HL-60 (cell line): Measurements from ENCODE around the gene NANP.
"Not testable (repeated sequence)": the region's sequence is repeated elsewhere in the genome, so short reads cannot be mapped to it uniquely, and the experiment has no call there.

Experiments
- DNase-seq, 2 experiments: peaks; one replicate each; pipeline ENCODE4 v3.0.0-alpha.2; 2010 to 2020; ENCODE audit warnings: low read depth in 1 of 2, low spot score in 1 of 2
- H3K27ac ChIP-seq: fragments of 250-450 bp; sonication (Bioruptor Pico); replicated peaks from 2 replicates; pipeline ENCODE4 v1.5.1; 2020; ENCODE audit warnings: mild to moderate bottlenecking, moderate library complexity
- H3K27me3 ChIP-seq: fragments of 250-450 bp; sonication (Bioruptor Pico); 2 replicates; pipeline ENCODE4 v1.5.1; 2021; ENCODE audit warnings: mild to moderate bottlenecking, moderate library complexity; ENCODE audit not compliant: insufficient read depth, poor library complexity, severe bottlenecking
- H3K4me3 ChIP-seq: replicated peaks from 2 replicates; pipeline ENCODE4 v1.5.1; 2011; ENCODE audit warnings: mild to moderate bottlenecking, control low read depth, low read length; ENCODE audit not compliant: insufficient read depth
- GABPA ChIP-seq: IDR thresholded peaks from 2 replicates; pipeline ENCODE4 v1.6.1; 2012; ENCODE audit warnings: low read depth
- POLR2AphosphoS5 ChIP-seq: IDR thresholded peaks from 2 replicates; pipeline ENCODE4 v1.6.1; 2012; ENCODE audit warnings: low read depth
- SPI1 ChIP-seq: IDR thresholded peaks from 2 replicates; pipeline ENCODE4 v1.6.1; 2012; ENCODE audit warnings: low read depth, mild to moderate bottlenecking, borderline replicate concordance
- TF ChIP-seq, protein P1 (sequence below): IDR thresholded peaks from 2 replicates; pipeline ENCODE4 v1.6.1; 2012; ENCODE audit warnings: low read depth; ENCODE audit not compliant: insufficient replicate concordance
- TF ChIP-seq, protein P2 (sequence below): IDR thresholded peaks from one replicate; pipeline ENCODE4 v1.5.1; 2011; ENCODE audit warnings: low read length, control low read depth, inconsistent platforms; ENCODE audit not compliant: insufficient read depth

NANP gene

DNA sequence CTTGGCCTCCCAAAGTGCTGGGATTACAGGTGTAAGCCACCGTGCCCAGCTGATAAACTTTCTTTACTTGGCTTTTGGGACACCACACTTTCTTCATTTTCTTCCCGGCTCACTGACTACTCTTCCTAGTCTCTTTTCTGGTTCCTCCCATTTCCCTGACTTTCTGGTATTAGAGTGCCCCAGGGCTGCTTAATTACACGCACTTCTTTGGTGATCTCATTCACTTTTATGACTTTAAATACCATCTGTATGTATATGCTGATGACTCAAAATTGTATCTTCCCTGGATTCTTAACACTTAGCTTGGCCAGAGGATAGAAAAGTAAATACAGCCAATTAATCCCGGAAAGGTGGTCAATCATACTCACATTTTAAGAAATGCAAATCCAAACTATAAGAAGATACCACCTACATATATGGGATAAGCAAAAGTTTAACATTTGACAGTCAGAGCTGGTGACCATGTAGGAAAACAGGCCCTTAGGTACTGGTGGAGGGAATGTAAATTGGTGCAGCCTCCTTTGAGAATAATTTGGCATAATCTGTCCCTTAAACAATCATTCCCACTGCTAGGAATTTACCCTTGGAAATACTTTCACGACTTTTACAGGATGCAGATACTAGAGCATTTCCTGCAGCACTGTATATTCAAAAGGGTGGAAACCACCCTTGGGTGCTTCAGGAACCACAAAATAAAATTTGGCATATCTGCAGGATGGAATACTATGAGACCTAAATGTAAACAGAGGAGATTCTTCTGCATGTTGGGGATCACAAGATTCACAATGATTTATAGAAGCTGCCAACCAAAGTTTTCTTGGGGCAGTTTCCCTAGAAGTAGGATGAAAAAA lies 9.4 kb upstream of the NANP start:
- TF ChIP-seq, protein P1, sequence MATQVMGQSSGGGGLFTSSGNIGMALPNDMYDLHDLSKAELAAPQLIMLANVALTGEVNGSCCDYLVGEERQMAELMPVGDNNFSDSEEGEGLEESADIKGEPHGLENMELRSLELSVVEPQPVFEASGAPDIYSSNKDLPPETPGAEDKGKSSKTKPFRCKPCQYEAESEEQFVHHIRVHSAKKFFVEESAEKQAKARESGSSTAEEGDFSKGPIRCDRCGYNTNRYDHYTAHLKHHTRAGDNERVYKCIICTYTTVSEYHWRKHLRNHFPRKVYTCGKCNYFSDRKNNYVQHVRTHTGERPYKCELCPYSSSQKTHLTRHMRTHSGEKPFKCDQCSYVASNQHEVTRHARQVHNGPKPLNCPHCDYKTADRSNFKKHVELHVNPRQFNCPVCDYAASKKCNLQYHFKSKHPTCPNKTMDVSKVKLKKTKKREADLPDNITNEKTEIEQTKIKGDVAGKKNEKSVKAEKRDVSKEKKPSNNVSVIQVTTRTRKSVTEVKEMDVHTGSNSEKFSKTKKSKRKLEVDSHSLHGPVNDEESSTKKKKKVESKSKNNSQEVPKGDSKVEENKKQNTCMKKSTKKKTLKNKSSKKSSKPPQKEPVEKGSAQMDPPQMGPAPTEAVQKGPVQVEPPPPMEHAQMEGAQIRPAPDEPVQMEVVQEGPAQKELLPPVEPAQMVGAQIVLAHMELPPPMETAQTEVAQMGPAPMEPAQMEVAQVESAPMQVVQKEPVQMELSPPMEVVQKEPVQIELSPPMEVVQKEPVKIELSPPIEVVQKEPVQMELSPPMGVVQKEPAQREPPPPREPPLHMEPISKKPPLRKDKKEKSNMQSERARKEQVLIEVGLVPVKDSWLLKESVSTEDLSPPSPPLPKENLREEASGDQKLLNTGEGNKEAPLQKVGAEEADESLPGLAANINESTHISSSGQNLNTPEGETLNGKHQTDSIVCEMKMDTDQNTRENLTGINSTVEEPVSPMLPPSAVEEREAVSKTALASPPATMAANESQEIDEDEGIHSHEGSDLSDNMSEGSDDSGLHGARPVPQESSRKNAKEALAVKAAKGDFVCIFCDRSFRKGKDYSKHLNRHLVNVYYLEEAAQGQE, result no peak
- no peak for TF ChIP-seq SPI1
- TF ChIP-seq GABPA, result no peak
- TF ChIP-seq POLR2AphosphoS5, result no peak
- TF ChIP-seq, protein P2, sequence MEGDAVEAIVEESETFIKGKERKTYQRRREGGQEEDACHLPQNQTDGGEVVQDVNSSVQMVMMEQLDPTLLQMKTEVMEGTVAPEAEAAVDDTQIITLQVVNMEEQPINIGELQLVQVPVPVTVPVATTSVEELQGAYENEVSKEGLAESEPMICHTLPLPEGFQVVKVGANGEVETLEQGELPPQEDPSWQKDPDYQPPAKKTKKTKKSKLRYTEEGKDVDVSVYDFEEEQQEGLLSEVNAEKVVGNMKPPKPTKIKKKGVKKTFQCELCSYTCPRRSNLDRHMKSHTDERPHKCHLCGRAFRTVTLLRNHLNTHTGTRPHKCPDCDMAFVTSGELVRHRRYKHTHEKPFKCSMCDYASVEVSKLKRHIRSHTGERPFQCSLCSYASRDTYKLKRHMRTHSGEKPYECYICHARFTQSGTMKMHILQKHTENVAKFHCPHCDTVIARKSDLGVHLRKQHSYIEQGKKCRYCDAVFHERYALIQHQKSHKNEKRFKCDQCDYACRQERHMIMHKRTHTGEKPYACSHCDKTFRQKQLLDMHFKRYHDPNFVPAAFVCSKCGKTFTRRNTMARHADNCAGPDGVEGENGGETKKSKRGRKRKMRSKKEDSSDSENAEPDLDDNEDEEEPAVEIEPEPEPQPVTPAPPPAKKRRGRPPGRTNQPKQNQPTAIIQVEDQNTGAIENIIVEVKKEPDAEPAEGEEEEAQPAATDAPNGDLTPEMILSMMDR, result no peak
- no peaks in the 10 kb centered on the region for H3K27me3 ChIP-seq
- no peak for DNase-seq
- H3K4me3 ChIP-seq, result no peak overlapping the region
- H3K27ac ChIP-seq, result no peak overlapping the region

DNA sequence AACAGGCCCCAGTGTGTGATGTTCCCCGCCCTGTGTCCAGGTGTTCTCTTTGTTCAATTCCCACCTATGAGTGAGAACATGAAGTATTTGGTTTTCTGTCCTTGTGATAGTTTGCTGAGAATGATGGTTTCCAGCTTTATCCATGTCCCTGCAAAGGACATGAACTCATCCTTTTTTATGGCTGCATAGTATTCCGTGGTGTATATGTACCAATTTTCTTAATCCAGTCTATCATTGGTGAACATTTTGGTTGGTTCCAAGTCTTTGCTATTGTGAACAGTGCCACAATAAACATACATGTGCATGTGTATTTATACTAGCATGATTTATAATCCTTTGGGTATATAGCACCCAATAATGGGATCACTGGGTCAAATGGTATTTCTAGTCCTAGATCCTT lies 6.8 kb upstream of the NANP start:
- not testable (repeated sequence) for H3K27ac ChIP-seq, H3K4me3 ChIP-seq, H3K27me3 ChIP-seq, DNase-seq

DNA sequence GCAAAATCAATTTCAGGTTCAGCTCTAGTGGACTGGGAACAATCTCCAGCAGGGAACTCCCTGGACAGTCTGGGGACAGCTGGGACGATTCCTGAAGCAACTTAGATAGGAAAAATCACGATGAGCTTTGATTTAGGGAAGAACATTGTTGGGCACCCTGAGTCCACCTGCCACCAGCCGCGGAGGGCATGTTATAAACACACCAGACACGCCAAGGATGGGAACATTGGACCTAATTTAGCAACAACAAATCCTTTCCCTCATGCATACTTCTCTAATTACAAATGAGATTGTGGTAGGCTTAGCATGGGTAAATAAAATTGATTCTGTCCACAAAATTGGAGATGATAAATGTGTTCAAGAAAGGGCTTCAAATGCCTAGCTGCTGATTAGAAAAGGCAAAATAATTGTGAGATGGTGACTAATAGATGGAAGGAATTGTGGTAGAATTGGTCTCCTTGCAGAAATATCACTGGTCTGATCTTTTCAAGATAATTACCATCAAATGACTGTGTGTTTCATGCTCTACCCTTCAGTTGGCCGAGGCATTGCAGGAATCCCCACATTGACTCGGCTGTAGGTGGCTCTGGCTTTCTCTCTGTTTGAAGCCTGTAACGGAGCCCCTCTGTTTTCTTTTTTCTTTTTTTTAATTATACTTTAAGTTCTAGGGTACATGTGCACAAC lies 6.1 kb upstream of the NANP start:
- Histone ChIP-seq H3K4me3 (no peak overlapping the region), H3K27ac (no peak overlapping the region), H3K27me3 (no peaks in the 10 kb centered on the region)
- DNase-seq, result no peak
- TF ChIP-seq SPI1 (no peak), POLR2AphosphoS5 (no peak), GABPA (no peak)
- TF ChIP-seq, protein P1, result no peak
- TF ChIP-seq, protein P2, result no peak

DNA sequence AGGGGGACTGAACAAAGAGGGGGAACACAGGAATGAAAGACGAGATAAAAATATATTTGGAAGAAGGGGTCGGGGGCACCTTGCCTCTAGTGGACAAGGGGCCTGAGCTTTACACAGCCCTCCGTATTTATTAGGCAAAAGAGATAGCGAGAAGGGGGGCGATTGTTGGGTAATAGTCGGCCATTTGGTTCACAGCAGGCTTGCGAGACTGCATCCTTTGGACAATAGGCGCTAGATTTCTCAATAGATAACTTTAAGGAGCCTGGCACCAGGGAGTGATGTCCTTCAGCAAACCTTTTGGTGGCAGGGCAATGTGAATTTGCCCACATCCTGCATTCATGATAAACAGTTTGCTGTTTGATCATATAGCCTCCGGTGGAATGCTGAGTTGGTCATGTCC lies 3.0 kb upstream of the NANP start:
- Histone ChIP-seq H3K27ac (no peak overlapping the region), H3K4me3 (no peak overlapping the region), H3K27me3 (no peaks in the 10 kb centered on the region)
- DNase-seq, result no peak
- no peak for TF ChIP-seq GABPA
- TF ChIP-seq, protein P1, result no peak
- TF ChIP-seq, protein P2, result no peak
- TF ChIP-seq SPI1, result no peak
- no peak for TF ChIP-seq POLR2AphosphoS5
